ENCODE measurements around the gene SPACA7.
"Not testable (repeated sequence)": the region's sequence is repeated elsewhere in the genome, so short reads cannot be mapped to it uniquely, and the experiment has no call there.

The SPACA7 gene

DNA sequence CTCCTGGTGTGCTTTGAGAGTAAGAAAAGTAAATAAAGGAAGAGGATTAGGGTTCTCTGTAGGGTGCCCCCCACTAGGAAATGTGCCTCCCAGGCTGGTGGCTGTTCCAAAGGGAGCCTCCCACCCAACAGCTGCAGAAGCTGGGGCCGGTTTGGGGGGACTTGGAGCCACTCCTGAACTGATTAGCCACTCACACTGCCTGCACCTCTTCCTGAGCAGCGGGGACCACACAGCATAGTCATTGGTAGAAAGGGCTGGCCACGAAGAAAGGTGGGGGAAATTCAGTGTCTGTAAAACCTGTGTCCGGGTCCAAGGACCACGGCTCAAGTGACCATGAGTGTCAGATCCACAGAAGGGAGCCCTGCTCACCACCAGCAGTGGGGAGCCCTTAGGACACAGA, 55.6 kb downstream of the SPACA7 start:
- DNase-seq, result no peak

DNA sequence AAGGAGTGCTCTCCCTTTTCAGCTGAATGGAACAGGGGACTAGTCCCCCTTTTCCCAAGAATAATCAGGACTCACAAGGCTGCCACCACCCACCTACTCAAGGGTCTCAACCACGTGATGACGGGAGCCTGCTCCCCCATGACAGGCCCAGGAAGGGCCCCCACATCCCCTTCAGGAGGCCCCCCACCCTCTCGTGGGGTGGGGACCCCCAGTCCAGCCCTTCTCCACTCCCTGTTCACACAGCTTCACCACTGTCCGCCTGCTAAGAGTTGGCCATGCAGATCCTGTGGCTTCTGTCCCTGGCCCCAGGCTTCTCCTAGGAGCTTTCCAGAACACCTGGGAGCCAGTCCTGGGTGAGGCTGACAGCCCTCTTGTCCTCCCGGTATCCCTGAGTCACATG, 56.6 kb downstream of the SPACA7 start:
- DNase-seq, result not testable (repeated sequence)

DNA sequence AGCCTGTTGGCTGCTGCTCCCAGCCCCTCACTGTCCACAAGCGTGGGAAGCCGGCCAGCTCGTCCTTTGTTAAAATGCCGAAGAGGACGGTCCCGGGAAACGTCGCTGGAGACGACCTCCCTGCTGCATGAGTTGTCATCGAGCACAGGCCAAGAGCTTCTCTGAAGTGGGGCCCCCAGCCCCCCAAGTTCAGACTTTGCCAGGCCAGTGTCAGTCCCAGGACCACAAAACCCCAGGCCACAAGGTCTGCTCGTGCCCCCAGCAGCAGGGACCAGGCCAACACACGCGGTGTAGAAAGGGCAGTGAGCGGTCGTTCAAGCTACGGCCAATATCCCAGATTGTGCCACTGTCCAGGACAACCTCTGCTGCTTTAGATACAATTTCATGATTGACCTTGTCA, 57.4 kb downstream of the SPACA7 start:
- not testable (repeated sequence) for DNase-seq

DNA sequence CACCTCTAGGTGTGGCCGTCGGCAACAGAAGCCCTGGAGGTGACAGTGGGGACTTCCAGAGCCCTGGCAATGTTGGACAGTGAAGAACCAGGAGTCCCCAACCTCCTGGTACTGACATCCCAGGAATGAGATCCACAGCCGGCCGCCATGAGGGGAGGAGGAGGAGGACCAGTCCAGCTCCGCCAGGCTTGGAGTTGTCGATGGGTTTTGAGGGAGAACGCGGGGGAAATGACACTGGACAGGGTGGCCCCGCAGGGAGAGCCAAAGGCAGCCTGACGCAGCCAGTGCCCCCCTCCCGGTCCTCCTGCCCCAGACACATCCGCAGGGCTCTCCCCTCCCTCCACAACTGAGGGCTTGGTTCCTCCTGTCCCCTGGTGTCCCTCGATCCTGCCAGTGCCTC, 57.9 kb downstream of the SPACA7 start:
- no peak for DNase-seq

DNA sequence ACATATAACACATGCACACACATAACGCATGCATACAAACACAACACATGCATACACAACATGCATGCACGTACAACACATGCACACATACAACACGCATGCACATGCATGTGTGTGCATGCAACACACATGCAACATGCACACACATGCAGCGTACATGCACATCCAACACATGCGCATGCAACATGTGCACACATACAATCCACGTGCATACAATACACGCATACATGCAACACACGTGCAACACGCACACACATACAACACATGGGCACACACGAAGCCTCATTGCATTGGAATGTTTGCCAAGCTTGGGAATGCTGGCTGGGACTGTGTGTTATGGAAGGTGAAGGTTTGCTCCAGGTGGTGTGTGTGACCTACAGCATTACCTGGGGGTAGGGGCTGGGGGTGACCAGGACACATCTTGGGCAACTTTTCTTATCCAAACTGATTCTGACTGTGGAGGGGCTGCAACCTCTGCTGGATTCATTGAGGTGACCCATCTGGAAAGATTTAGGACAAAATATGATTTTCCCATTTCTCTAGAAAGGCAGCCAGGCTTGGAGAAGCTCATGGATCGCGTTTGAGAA, 58.9 kb downstream of the SPACA7 start:
- DNase-seq, result no peak

DNA sequence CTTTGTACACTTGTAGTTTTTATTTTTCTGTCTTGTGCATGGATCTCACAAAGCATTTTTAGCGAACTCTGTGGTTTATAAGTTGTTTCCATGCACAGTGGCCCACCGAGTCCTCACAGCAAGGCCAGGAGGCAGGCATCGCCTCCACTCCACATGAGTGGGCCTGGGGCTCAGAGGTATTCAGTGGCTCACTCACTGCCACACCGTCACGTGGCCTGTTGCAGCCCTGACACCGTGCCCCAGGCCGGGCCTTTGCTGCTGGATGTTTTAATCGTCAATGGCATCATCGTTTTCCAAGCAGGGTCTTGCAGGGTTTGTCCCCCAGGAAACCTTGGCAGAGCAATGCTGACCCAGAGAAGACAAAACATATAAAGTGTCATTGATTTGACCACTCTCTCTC, 59.8 kb downstream of the SPACA7 start:
- no peak for DNase-seq

DNA sequence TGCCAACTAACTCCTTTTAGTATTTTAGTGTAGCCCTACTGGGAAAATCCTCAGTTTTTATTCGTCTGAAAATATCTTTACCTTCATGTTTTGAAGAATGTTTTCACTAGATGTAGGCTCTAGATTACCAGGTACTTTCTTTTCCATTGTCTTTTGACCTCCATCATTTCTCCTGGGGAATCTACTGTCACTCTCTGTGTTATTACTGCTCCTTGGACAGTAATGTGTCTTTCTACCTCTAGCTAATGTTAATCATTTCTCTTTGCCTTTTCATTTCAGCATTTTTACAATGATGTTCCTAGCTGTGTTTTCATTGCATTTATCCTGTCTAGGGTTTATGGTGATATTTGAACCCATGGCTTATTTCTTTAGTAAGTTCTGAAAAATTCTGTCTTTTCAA, 61.9 kb downstream of the SPACA7 start:
- no peak for DNase-seq

DNA sequence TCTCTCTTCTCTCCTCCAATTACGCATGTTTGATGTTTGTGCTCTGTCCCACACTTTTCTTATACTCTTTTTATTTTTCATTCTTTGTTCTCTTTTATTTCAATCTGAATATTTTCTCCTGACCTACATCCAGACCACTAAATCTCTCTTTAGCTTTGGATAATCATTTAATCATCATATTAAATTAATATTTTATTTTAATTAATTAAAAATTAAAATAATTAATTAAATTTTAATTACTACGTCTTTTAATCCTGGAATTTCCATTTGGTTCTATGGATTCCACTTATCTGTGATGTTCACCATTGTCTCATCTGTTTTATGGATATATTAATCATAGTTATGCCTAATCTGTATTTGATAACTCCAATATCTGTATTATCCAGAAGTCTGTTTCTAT, 62.4 kb downstream of the SPACA7 start:
- DNase-seq, result no peak

DNA sequence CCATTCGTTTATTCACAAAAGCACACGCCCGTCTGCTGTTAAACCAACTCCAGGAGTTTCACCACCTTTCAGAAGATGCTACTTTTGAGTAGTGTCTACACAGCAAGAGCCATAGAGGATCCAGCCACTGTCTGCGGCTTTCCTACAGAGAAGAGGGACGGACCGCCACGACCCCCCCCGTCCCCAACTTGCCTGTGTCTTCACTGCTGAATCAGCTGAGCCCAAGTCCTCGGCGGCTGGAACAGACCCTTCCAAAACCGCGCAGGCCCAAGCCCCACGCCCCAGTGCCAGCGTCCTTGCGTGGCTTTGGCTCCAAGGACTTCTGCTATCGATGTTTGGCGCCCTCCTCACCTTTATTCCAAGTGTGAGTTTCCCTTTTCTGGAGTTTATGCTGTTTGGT, 65.1 kb downstream of the SPACA7 start:
- no peak for DNase-seq

DNA sequence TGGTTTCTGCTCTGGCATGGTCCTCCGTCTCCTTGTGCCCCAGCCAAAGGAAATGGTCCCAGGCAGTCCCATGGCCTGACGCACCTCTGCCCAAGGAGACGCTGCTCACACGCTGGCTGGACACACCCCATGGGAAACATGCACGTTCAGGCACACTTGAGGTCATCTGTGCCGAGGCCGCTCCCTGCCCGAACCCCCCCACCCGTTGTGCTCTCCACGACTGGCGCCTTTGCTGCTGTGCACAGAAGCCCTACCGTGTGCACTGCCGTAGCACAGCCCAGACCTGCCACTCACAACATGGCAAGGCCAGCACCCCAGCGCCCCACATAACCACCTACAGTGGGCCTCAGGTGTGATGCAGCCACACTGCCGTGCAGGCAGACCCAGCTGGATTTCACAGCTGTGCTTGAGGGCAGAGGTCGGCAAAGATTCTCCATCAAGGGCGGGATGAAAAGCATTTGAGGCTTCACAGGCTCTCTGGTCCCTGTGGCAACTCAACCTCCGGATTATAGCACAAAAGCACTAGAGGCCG, 65.7 kb downstream of the SPACA7 start:
- no peak for DNase-seq

DNA sequence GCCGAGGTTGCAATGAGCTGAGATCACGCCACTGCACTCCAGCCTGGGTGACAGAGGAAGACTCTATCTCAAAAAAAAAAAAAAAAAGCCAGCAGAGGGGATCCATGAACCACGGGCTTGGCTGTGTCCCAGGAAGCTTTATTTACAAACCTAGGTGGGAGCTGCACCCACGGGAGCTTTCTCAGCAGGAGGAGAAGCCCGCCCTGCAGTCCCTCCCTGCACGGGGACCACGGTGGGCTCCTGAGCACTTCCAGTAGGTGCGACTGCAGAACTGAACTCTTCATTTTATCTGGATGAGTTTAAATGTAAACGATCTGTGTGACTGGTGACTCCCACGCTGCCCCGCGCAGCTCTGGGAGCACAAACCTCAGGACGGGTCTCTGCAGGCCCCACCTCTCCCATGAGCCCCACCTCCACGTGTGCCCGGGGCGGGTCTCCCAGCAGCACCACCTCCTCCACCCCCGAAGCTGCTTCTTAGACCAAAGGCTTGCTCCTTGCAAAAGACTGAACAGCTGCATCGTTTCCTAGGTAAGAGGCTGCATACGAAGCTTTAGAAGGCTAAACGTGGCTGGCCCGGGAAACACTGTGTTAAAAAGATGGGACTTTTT, 66.4 kb downstream of the SPACA7 start:
- peak; percentile 71 for DNase-seq

DNA sequence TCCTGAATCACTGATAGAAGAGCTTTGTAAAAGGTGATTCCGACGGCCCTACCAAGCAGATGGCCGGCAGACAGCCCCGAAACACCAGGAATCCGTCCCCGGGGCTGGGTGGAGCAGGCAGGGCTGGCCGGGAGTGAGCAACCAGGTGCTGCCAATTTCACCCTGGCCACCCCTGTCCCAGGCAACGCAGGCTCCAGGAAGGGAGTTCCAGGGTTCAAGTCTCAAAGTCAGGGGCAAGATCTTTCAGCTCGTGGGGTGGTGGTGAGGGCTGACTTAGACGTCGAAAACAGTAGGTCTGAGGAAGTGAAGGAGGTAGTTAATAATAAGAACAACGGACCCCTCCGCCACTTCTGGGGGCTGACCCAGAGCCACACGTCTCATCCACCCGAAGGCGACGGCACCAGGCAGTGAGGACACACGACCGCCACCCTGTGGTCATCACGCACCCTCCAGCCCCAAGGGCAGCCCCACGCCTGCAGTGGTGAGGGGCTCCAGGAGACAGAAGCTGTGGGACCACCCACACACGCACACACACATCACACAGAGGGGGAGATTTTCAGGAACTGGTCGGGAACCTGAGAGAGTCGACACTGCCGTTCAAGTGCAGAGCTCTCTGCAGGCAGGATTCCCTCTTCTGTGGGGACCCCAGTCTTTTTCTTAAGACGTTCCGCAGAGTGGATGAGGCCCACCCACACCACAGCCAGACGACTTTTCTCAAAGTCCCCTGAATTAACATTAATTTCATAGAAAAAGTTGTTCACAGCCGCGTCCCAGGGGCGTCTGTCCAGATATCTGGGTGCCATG, 67.2 kb downstream of the SPACA7 start:
- peak; percentile 59 for DNase-seq

DNA sequence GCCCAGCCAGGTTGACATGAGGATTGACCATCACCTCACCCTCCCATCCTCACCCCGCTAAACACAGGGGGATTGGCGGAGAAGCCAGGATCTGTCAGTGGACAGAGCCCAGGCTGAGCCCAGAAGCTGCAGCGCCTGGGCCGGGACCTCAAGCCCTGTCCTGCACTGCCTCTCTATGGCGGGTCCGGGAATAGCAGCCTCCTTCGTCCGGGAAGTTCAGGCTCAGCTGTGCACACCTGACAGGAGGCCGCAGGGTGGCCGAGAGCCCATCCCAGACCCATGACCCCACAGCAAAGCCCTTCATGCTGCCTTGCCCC, 67.8 kb downstream of the SPACA7 start:
- peak; percentile 86 for DNase-seq

DNA sequence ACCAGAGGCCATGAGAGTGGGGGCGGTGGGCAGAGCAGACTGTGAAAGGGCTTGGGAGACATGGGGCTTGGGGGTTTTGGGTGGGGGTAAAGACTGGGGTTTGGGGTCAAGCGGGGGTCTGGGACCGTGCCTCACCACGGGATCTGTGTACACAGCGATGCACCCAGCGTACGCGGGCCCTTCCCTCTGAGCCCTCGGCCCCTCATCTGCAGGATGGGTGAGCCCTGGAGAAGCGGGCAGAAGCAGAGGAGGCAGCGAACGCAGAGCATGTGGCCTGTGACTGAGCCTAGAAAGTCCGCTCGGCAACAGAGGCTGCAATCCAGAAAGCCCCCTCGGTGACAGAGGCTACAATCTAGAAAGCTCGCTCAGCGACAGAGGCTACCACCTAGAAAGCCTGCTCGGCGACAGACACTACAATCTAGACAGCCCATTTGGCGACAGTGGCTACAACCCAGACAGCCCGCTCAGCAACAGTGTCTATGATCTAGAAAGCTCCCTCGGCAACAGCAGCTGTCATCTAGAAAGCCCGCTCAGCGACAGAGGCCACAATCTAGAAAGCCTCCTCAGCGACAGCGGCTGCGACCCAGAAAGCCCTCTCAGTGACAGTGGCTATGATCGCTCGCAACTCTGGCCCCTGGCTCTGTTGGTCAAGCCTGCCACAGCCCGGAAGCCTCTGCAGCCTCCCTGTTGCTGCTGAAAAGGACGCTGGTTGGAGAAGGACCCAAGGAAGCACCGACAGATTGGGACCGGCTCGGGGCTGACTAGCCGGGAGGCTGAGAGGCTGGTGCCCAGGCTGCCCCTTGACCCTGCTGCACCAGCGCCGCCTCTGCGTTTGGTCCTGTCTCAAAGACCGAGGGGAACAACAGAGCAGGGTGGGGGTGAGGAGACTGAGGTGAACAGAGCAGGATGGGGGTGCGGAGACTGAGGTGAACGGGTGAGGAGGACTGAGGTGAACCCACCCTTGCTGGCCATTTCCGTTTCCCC, 68.6 kb downstream of the SPACA7 start:
- DNase-seq, result no peak

DNA sequence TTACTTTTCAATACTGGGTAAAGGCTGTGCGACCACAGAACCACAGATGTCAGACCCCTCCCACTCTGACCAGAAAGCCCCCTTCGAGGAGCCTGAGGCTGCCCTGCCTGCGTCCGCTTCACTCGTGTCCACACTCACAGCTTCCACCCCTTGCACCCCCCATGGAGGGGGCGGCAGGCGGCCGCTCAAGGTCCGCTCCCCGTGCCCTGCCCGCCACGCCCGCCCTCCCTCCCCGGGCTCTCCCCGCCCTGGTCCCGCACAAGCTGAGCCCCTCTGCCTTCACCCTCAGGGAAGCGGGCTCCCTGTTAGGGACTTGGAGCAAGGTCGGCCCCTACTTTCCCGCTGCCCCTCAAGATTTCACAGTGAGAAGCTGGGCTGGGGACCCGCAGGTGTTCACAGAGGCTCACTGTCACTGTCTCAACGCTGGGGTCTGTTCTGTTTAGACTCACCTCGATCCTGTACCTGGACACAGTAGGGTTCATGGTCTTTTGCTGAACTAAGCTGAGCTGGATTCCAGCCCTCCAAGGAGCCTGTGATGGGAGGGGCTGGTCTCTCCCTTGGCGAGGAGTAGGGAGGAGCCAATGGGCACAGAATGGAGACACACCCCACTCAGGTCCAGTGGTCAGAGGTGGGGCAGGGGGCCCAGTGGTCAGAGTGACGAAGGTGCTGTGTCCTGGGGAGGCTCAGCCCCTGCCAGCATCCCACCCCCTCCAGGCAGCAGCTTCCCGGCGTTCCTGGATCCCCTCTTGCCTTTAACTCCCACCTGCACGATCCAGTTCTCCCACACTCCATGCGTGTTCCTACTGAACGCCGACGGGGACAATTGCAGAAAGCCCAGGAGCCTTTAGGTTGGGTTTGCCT, 69.5 kb downstream of the SPACA7 start:
- DNase-seq, result no peak

DNA sequence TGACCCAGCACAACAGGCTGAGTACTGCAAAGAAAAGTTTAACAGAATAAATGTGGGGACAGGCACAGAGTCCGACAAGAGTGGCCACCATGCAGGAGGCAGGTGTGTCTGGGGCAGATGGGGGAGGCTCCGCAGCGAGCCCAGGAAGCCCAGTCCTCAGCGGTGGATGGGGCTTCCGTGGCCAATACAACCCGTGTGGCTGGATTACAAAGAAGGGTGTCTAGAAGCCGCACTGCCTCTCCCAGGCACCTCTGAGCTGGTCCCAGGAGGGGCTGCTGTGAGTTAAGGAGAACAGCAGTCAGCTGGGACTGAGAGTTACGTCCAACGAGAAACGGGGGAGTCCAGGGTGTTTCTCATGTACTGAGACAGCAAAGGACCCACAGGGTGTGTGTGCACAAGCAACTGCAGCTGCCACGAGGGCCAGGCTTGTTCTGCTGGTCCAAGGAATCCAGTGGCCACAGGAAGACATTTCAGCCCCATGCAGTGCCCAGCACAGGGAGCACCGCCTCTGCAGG, 70.2 kb downstream of the SPACA7 start:
- no peak for DNase-seq

DNA sequence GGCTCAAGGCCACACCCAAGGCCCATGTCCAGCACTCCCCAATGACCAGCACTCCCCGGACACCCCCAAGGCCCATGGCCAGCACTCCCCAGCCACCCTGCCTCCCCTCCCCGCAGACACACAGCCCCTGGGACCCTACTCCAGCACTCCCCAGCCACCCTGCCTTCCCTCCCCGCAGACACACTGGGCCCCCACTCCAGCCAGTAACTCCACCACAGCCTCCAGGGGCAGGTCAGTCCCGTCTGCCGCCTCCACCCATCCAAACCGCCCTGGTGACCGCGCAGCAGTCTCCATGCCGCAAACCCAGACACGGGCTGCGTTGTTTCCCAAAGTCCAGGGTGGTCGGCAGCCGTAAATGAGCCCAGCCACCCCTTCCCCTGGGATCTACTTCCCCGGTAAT, 70.7 kb downstream of the SPACA7 start:
- DNase-seq, result no peak

DNA sequence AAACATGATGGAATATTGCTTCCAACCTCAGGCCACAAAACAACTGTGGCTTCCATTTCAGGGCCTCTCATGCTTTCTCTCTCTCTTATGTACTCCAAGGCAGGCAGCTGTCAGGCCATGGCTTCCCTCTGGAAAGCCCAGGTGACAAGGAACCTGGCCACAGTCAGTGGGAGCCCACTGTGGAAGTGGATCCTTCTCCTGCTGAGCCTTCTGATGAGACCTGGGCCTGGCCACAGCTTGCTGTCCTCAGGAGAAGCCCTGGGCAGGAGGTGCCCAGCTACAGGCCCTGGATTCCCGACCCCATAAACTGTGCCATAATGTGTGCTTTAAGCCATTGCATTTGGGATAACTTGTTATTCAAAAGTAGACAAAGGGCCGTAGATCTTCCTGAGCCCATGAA, 71.2 kb downstream of the SPACA7 start:
- DNase-seq, result no peak

DNA sequence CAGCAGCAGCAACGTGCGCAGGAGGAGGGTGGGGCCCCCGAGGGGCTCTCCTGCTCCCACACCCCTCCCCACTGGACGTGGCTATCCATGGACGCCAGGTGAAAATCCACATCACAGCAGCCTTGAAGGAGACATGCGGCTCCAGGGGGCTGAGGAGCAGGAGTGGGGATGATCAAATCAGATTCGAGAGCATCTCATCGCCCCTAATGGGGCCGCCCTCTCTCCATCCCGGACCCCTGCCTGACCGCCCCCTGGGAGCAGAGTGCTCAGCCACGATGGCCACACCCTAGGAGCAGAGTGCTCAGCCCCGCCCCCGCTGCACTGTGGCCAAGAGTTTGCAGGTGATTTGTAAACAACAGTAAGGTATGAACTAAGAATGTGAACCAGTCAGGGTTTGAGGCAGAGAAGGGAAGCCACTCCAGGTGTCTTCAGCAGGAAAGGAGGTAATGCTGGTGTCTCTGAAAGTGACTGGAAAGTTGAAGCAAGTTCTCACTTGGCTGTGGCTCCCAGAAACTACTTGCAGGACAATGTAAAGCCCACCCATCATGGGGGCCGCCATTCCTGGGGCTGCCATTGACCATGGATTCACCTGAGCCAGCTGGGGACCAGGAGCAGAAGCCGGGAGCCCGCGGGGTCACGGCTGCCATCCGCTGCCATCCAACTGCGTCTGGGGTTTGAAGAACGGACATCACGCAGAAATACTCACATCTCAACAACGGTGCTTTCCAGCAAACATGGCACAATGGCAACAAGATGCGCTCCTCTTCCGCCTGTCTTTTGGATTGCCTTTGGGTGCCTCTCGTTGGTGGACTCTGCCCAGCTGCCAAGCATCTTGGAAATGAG, 71.8 kb downstream of the SPACA7 start:
- no peak for DNase-seq

DNA sequence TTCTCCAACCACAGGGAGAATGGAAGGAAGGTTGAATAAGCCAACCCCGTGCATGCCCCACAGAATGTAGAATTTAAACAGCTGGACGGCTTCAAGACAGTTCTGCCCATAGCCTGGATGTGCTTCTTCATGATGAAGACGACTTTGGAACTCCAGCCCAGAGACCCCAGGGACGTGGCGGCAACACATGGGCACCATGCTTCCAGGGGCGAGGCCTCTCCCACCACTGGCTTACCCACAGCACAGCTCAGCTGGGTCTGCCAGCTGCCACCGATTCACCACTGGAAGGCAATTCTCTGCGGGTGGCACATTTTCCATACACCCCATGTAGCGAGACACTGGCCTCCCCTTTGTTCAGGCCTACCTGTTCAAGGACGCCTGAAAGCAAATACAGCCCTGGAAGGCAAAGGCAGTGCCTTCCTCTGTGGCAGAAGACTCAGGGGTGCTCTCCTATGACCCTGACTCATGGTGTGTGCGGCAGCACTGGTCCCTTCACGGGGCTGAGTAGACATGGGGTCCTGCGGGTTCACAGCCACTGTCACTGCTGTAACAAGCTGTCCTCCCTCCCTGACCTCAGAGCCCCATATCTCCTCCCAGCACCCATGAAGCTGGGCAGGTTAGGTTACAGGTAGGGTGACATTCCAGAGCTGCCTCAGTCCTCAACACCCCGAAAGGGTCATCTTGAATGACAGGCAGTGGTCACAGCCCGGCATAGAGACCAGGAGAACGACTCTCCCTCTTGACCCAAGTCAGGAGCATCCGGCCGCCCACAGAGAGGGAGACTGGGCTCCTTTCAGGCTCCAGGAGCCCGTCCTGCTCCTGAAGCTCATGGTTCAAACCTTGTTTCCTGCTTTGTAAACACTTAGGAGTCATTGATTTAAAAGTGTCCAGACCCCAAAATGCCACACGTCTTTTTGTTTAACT, 72.7 kb downstream of the SPACA7 start:
- DNase-seq, result peak; percentile 35
